HG03342 (cell line): Measurements from ENCODE around the gene PARP1.
"Not testable (repeated sequence)": the region's sequence is repeated elsewhere in the genome, so short reads cannot be mapped to it uniquely, and the experiment has no call there.

Experiments used
- ATAC-seq: cut with Tn5 transposase; IDR thresholded peaks from one replicate; pipeline ENCODE4 v1.9.1; 2021; ENCODE audit warnings: mild to moderate bottlenecking, moderate library complexity; ENCODE audit not compliant: unreplicated experiment

Gene PARP1

GRCh38 chr1:226357416-226357815 is 50.5 kb downstream of the PARP1 start:
- ATAC-seq, result no peak

GRCh38 chr1:226355669-226356551 is 52.0 kb downstream of the PARP1 start:
- ATAC-seq, result peak; percentile 34

- no peak for ATAC-seq
Observed at GRCh38 chr1:226355016-226355415, 52.9 kb downstream of the PARP1 start.

- ATAC-seq, result no peak
Observed at GRCh38 chr1:226353698-226354525, 54.0 kb downstream of the PARP1 start.

GRCh38 chr1:226351709-226352108 is 56.2 kb downstream of the PARP1 start:
- ATAC-seq, result no peak

- peak; percentile 10 for ATAC-seq
Observed at GRCh38 chr1:226350519-226350865, 57.4 kb downstream of the PARP1 start.

- ATAC-seq, result peak; percentile 61
Observed at GRCh38 chr1:226349801-226350518, 57.9 kb downstream of the PARP1 start.

GRCh38 chr1:226349081-226349480 is 58.8 kb downstream of the PARP1 start:
- ATAC-seq, result no peak

- no peak for ATAC-seq
Observed at GRCh38 chr1:226344441-226345259, 63.2 kb downstream of the PARP1 start.

GRCh38 chr1:226342656-226343055 is 65.2 kb downstream of the PARP1 start:
- no peak for ATAC-seq

GRCh38 chr1:226340111-226340510 is 67.8 kb downstream of the PARP1 start:
- ATAC-seq, result not testable (repeated sequence)

- ATAC-seq, result no peak
Observed at GRCh38 chr1:226337276-226337875, 70.5 kb downstream of the PARP1 start.

- no peak for ATAC-seq
Observed at GRCh38 chr1:226335661-226336060, 72.2 kb downstream of the PARP1 start.

- no peak for ATAC-seq
Observed at GRCh38 chr1:226332947-226333346, 74.9 kb downstream of the PARP1 start.

GRCh38 chr1:226329237-226329636 is 78.7 kb downstream of the PARP1 start:
- no peak for ATAC-seq

- no peak for ATAC-seq
Observed at GRCh38 chr1:226327761-226328162, 80.1 kb downstream of the PARP1 start.

GRCh38 chr1:226325178-226325577 is 82.7 kb downstream of the PARP1 start:
- no peak for ATAC-seq

GRCh38 chr1:226324479-226324878 is 83.4 kb downstream of the PARP1 start:
- ATAC-seq, result no peak

GRCh38 chr1:226322986-226323385 is 84.9 kb downstream of the PARP1 start:
- no peak for ATAC-seq

GRCh38 chr1:226320930-226321329 is 87.0 kb downstream of the PARP1 start:
- ATAC-seq, result no peak
